SK-N-SH (cell line): ENCODE data around the gene AGBL4. TPM values are rescaled to one million over a fixed set of nuclear protein-coding genes. Genes with fewer than 3 reads are reported as not detected.

ENCODE experiments used
- CTCF ChIA-PET: fragments of 300-600, 350-600 bp; formaldehyde crosslinking; extraction: SDS; loops from one replicate; lab custom pipeline; 2021; lab: Yijun Ruan, JAX
- POLR2A ChIA-PET: fragments of 350-600 bp; sonication (Branson Sonifier 250); formaldehyde crosslinking; extraction: SDS; loops from one replicate; lab custom pipeline; 2020; ENCODE audit warnings: antibody characterized with exemption, inconsistent platforms; lab: Yijun Ruan, JAX
- DNase-seq: peaks from one replicate; pipeline ENCODE4 v3.0.0; 2012
- H2AFZ ChIP-seq: fragments of 200-600 bp; sonication (generic); 2 replicates; pipeline ENCODE4 v1.8.1; 2016; ENCODE audit warnings: antibody characterized with exemption, mild to moderate bottlenecking, low read depth
- H3F3A ChIP-seq: fragments of 200-600 bp; sonication (generic); replicated peaks from 2 replicates; pipeline ENCODE3; 2016; ENCODE audit warnings: antibody characterized with exemption, mild to moderate bottlenecking; ENCODE audit not compliant: insufficient read depth
- H3K27ac ChIP-seq, 2 experiments: fragments of 200-500 bp in 1 of 2; fragments of 200-600 bp in 1 of 2; sonication (Bioruptor generic) in 1 of 2; sonication (generic), shearing (Covaris generic) in 1 of 2; 2 replicates each; pipeline versions ENCODE4 v1.5.1 to v1.6.1; 2014 to 2016; ENCODE audit warnings: low read depth in 2 of 2, inconsistent platforms in 1 of 2, low read length in 1 of 2, mild to moderate bottlenecking in 1 of 2, mixed read lengths in 1 of 2
- H3K27me3 ChIP-seq: fragments of 200-600 bp; sonication (generic), shearing (Covaris generic); 2 replicates; pipeline ENCODE4 v1.6.1; 2016; ENCODE audit warnings: mixed run types; ENCODE audit not compliant: insufficient read depth
- H3K36me3 ChIP-seq, 2 experiments: fragments of 200-500 bp in 1 of 2; fragments of 200-600 bp in 1 of 2; sonication (Bioruptor generic) in 1 of 2; sonication (generic) in 1 of 2; replicated peaks in 1 of 2; 2 replicates each; pipeline versions ENCODE3 to v1.5.1; 2014 to 2016; ENCODE audit warnings: low read length in 1 of 2, mild to moderate bottlenecking in 1 of 2; ENCODE audit not compliant: insufficient read depth in 2 of 2, control insufficient read depth in 1 of 2
- H3K4me1 ChIP-seq, 2 experiments: fragments of 200-500 bp in 1 of 2; fragments of 200-600 bp in 1 of 2; sonication (Bioruptor generic) in 1 of 2; sonication (generic), shearing (Covaris generic) in 1 of 2; 2 replicates each; pipeline versions ENCODE4 v1.5.1 to v1.6.1; 2014 to 2016; ENCODE audit warnings: low read depth in 1 of 2, low read length in 1 of 2, mixed run types in 1 of 2; ENCODE audit not compliant: insufficient read depth in 2 of 2, control insufficient read depth in 1 of 2
- H3K4me2 ChIP-seq: fragments of 200-600 bp; sonication (generic), shearing (Covaris generic); 2 replicates; pipeline ENCODE4 v1.6.1; 2017; ENCODE audit warnings: mixed run types
- H3K4me3 ChIP-seq, 2 experiments: fragments of 200-500 bp in 1 of 2; fragments of 200-600 bp in 1 of 2; sonication (Bioruptor generic) in 1 of 2; sonication (generic), shearing (Covaris generic) in 1 of 2; 2 replicates each; pipeline versions ENCODE4 v1.5.1 to v1.8.1; 2014 to 2016; ENCODE audit warnings: low read depth in 2 of 2, inconsistent platforms in 1 of 2, low read length in 1 of 2, mild to moderate bottlenecking in 1 of 2, mixed read lengths in 1 of 2, moderate library complexity in 1 of 2
- H3K79me2 ChIP-seq: fragments of 200-600 bp; sonication (generic); 2 replicates; pipeline ENCODE4 v1.8.1; 2017; ENCODE audit warnings: mild to moderate bottlenecking; ENCODE audit not compliant: insufficient read depth
- H3K9ac ChIP-seq: fragments of 200-600 bp; sonication (generic); 2 replicates; pipeline ENCODE4 v1.6.1; 2017; ENCODE audit warnings: mixed run types
- H3K9me2 ChIP-seq: fragments of 200-600 bp; sonication (generic); 2 replicates; pipeline ENCODE4 v1.6.1; 2017; ENCODE audit warnings: mixed run types
- H3K9me3 ChIP-seq: fragments of 200-600 bp; sonication (generic); 2 replicates; pipeline ENCODE4 v1.6.1; 2017; ENCODE audit warnings: mixed run types, mild to moderate bottlenecking, moderate library complexity
- H4K20me1 ChIP-seq: fragments of 200-600 bp; sonication (generic); 2 replicates; pipeline ENCODE4 v1.6.1; 2017; ENCODE audit warnings: mild to moderate bottlenecking, mixed run types; ENCODE audit not compliant: insufficient read depth
- CHD2 ChIP-seq: fragments of 150-350 bp; IDR thresholded peaks from 2 replicates; pipeline ENCODE4 v1.6.1; 2018; ENCODE audit warnings: low read length; ENCODE audit not compliant: partially characterized antibody
- CTCF ChIP-seq: fragments of 200-600 bp; sonication (generic); IDR thresholded peaks from 2 replicates; pipeline ENCODE4 v1.6.1; 2017; ENCODE audit warnings: antibody characterized with exemption, mild to moderate bottlenecking, moderate library complexity
- ELF1 ChIP-seq: IDR thresholded peaks from 2 replicates; pipeline ENCODE4 v1.4.0; 2012
- EP300 ChIP-seq, 2 experiments: IDR thresholded peaks; 2 replicates each; pipeline versions ENCODE4 v1.4.0 to v1.6.1; 2012; ENCODE audit warnings: borderline replicate concordance in 1 of 2, low read depth in 1 of 2, low read length in 1 of 2
- GABPA ChIP-seq: IDR thresholded peaks from 2 replicates; pipeline ENCODE4 v1.4.0; 2012; ENCODE audit warnings: low read depth, mild to moderate bottlenecking
- GATA2 ChIP-seq: sonication (generic); formaldehyde crosslinking; IDR thresholded peaks from 2 replicates; pipeline ENCODE4 v1.5.0; 2020; ENCODE audit warnings: mild to moderate bottlenecking, missing genetic modification reagents
- JUND ChIP-seq: IDR thresholded peaks from 2 replicates; pipeline ENCODE4 v1.4.0; 2012
- NFIC ChIP-seq: IDR thresholded peaks from 2 replicates; pipeline ENCODE4 v1.4.0; 2012; ENCODE audit warnings: borderline replicate concordance
- NRF1 ChIP-seq: IDR thresholded peaks from 2 replicates; pipeline ENCODE4 v1.6.1; 2012; ENCODE audit warnings: low read depth, mild to moderate bottlenecking, low read length
- POLR2AphosphoS5 ChIP-seq: IDR thresholded peaks from 2 replicates; pipeline ENCODE4 v1.6.1; 2012; ENCODE audit warnings: low read depth, low read length
- RAD21 ChIP-seq: IDR thresholded peaks from 2 replicates; pipeline ENCODE4 v1.6.1; 2012; ENCODE audit warnings: mild to moderate bottlenecking, low read length
- RCOR1 ChIP-seq: fragments of 150-350 bp; IDR thresholded peaks from 2 replicates; pipeline ENCODE4 v1.6.1; 2017; ENCODE audit warnings: antibody characterized with exemption, low read length
- RXRA ChIP-seq: IDR thresholded peaks from 2 replicates; pipeline ENCODE4 v1.4.0; 2012; ENCODE audit warnings: low read depth, mild to moderate bottlenecking, borderline replicate concordance
- SIN3A ChIP-seq: IDR thresholded peaks from 2 replicates; pipeline ENCODE4 v1.6.1; 2012; ENCODE audit warnings: low read depth, mild to moderate bottlenecking, low read length, moderate library complexity, borderline replicate concordance
- SMC3 ChIP-seq: IDR thresholded peaks from 2 replicates; pipeline ENCODE4 v1.6.1; 2012; ENCODE audit warnings: low read depth, low read length, improper control_type of control experiment
- TAF1 ChIP-seq: IDR thresholded peaks from 2 replicates; pipeline ENCODE4 v1.6.1; 2012; ENCODE audit warnings: low read depth, mild to moderate bottlenecking, low read length, moderate library complexity, borderline replicate concordance
- USF2 ChIP-seq: fragments of 150-350 bp; IDR thresholded peaks from 2 replicates; pipeline ENCODE4 v1.6.1; 2017; ENCODE audit warnings: antibody characterized with exemption, low read length, low read depth, borderline replicate concordance
- ZBTB33 ChIP-seq: IDR thresholded peaks from 2 replicates; pipeline ENCODE4 v1.4.0; 2012; ENCODE audit warnings: low read depth, borderline replicate concordance
- WGBS: methylation state at CpG from one replicate; pipeline ENCODE4 v1.1.6; 2017; ENCODE audit warnings: low lambda C conversion rate; 5-methylcytosine and 5-hydroxymethylcytosine counted together
- polyA plus RNA-seq, 3 experiments: library from polyadenylated mRNA; depleted of rRNA; stranded (reverse); fragments of >200 nt; gene quantifications; 2 replicates each; pipeline ENCODE4 v1.2.3, GENCODE V29; 2012

Gene AGBL4
- polyA plus RNA-seq, 1 of the 3 experiments (the other 2 are of a cell fraction) = 0.07 TPM

- DNase-seq = no peak
- no peaks in the 10 kb centered on the region for H3K36me3 ChIP-seq
- no peaks in the 10 kb centered on the region for H3F3A ChIP-seq
- no peak overlapping the region for H2AFZ ChIP-seq
- no peak for TF ChIP-seq RAD21
- TF ChIP-seq USF2 = no peak
- TF ChIP-seq GABPA = no peak
- TF ChIP-seq ELF1 = no peak
- no peak for TF ChIP-seq CHD2
- TF ChIP-seq NFIC = no peak
- no peak for TF ChIP-seq POLR2AphosphoS5
- TF ChIP-seq CTCF = no peak
- TF ChIP-seq JUND = no peak
- no peak for TF ChIP-seq ZBTB33
- TF ChIP-seq SIN3A = no peak
- no peak for TF ChIP-seq NRF1
- TF ChIP-seq RXRA = no peak
- no peak for TF ChIP-seq EP300 (IDR thresholded peaks at IDR 0.05; ENCODE audit: borderline replicate concordance in 1 of 2, low read depth in 1 of 2, low read length in 1 of 2)
- TF ChIP-seq SMC3 = no peak
- TF ChIP-seq TAF1 = no peak
- no peak for TF ChIP-seq RCOR1
- no peak for TF ChIP-seq GATA2
- ChIA-PET POLR2A (no interaction called here), CTCF (interaction anchor here (1.6 kb wide), 1 partner anchor 15 kb away, joined by 3 read pairs; no protein-coding TSS in a partner anchor)
- H3K9me2 ChIP-seq = no peaks in the 10 kb centered on the region
- WGBS = 89% methylated on average over 2 of the region's 2 CpGs
- H3K4me3 ChIP-seq = no peak overlapping the region
- H3K27ac ChIP-seq = no peak overlapping the region
- no peaks in the 10 kb centered on the region for H3K27me3 ChIP-seq
- no peaks in the 10 kb centered on the region for H3K4me1 ChIP-seq
- no peak overlapping the region for H3K9ac ChIP-seq
- H3K79me2 ChIP-seq = no peaks in the 10 kb centered on the region
- no peaks in the 10 kb centered on the region for H3K9me3 ChIP-seq
- H3K4me2 ChIP-seq = no peak overlapping the region
- no peaks in the 10 kb centered on the region for H4K20me1 ChIP-seq
These were observed 937.4 kb downstream of the AGBL4 start for GRCh38 chr1:49086327-49086726.
